Measurements from ENCODE around the gene ADAMTSL2. TPM values are rescaled to one million over a fixed set of nuclear protein-coding genes. Genes with fewer than 3 reads are reported as not detected.

The ADAMTSL2 gene
- total RNA-seq, 2 experiments from 2014 or later = 0.11 to 0.25 TPM

DNA sequence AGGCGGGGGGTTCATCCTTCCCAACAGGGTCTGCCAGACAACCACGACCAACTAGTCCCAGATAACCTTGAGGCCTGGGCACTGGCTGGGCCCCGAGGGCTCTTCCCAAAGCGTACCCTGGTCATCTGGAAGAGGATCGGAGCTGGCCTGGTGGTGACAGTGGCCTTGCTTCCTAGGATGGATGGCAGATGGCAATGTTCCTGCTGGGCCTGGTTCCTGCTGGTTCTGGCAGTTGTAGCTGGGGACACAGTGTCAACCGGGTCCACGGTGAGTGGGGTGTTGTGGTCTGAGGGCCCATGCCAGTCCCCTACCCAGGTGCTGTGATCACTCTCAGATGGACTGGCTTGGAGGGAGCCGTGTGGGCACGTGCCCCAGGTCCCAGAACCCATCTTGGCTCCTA is 2.0 kb downstream of the ADAMTSL2 start:
- intact Hi-C loops (cut with micrococcal nuclease) = loop anchor here (10.0 kb wide), 1 partner anchor 188 kb away; no protein-coding TSS in a partner anchor
- TF ChIP-seq, protein P1, sequence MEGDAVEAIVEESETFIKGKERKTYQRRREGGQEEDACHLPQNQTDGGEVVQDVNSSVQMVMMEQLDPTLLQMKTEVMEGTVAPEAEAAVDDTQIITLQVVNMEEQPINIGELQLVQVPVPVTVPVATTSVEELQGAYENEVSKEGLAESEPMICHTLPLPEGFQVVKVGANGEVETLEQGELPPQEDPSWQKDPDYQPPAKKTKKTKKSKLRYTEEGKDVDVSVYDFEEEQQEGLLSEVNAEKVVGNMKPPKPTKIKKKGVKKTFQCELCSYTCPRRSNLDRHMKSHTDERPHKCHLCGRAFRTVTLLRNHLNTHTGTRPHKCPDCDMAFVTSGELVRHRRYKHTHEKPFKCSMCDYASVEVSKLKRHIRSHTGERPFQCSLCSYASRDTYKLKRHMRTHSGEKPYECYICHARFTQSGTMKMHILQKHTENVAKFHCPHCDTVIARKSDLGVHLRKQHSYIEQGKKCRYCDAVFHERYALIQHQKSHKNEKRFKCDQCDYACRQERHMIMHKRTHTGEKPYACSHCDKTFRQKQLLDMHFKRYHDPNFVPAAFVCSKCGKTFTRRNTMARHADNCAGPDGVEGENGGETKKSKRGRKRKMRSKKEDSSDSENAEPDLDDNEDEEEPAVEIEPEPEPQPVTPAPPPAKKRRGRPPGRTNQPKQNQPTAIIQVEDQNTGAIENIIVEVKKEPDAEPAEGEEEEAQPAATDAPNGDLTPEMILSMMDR (IDR thresholded peaks at IDR 0.05) = no peak
- no peak overlapping the region for H3K27ac Mint-ChIP-seq
- no peaks in the 10 kb centered on the region for H3K36me3 Mint-ChIP-seq (ENCODE audit: low read depth)
- no peaks in the 10 kb centered on the region for H3K9me3 Mint-ChIP-seq
- ChIA-PET POLR2A (interaction anchor here (0.7 to 1.3 kb wide), 2 partner anchors 16 to 30 kb away, joined by 3 read pairs; no protein-coding TSS in a partner anchor), CTCF (no interaction called here)
- peaks cover 14% of the 10 kb centered on the region for H3K4me1 Mint-ChIP-seq (ENCODE audit: low read depth)
- H3K4me3 Mint-ChIP-seq = no peak overlapping the region
- DNase-seq = no peak
- no peak for ATAC-seq
- peaks cover 10% of the 10 kb centered on the region for H3K27me3 Mint-ChIP-seq

DNA sequence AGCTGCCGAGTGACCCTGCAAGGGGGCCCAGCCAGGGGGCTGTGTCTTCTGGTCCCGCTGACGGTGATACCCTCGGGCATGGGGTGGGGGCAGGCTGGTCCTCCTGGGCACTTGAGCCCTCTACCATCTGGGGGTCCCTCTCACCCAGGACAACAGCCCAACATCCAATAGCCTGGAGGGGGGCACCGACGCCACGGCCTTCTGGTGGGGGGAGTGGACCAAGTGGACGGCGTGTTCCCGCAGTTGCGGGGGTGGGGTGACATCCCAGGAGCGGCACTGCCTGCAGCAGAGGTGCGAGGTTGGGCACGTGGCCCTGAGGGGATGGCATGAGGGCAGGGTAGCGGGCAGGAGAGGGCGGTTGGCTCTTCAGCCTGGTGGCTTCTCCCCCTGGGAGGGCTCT is 2.8 kb downstream of the ADAMTSL2 start:
- CTCF ChIA-PET = no interaction called here
- DNase-seq = no peak
- intact Hi-C loops (cut with micrococcal nuclease) = loop anchor here (10.0 kb wide), 1 partner anchor 188 kb away; no protein-coding TSS in a partner anchor
- Mint-ChIP-seq H3K27ac (no peak overlapping the region), H3K4me1 (ENCODE audit: low read depth) (peaks cover 14% of the 10 kb centered on the region), H3K27me3 (peaks cover 10% of the 10 kb centered on the region), H3K36me3 (ENCODE audit: low read depth) (no peaks in the 10 kb centered on the region), H3K9me3 (no peaks in the 10 kb centered on the region), H3K4me3 (no peak overlapping the region)
- POLR2A ChIA-PET = interaction anchor here (1.3 kb wide), 1 partner anchor 17 kb away, joined by 3 read pairs; no protein-coding TSS in a partner anchor
- TF ChIP-seq, protein P1 (IDR thresholded peaks at IDR 0.05) = no peak
- ATAC-seq = no peak

DNA sequence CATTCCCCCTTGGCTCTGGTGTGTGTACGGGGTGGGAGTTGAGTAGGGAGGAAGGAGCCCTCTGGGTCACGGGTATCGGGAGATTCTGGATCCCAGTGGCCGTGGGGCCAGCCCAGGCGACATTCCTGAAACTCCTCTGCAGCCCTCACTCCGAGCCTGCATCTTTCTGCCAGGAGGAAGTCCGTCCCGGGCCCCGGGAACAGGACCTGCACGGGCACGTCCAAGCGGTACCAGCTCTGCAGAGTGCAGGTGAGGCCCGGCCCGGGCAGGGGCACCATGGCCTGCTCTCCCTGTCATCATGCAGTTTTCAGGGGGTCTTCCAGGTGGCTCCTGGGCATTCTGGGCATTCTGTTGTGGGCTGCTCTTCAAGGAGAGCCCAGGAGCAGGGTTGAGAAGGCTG is 3.7 kb downstream of the ADAMTSL2 start:
- H3K4me1 Mint-ChIP-seq (ENCODE audit: low read depth) = peaks cover 9% of the 10 kb centered on the region
- peaks cover 10% of the 10 kb centered on the region for H3K27me3 Mint-ChIP-seq
- no peak overlapping the region for H3K27ac Mint-ChIP-seq
- intact Hi-C loops (cut with micrococcal nuclease) = loop anchor here (10.0 kb wide), 1 partner anchor 187 kb away; no protein-coding TSS in a partner anchor
- DNase-seq (no peak), ATAC-seq (no peak)
- CTCF ChIA-PET = no interaction called here
- no peaks in the 10 kb centered on the region for H3K9me3 Mint-ChIP-seq
- H3K4me3 Mint-ChIP-seq = no peak overlapping the region
- TF ChIP-seq, protein P1 (IDR thresholded peaks at IDR 0.05) = no peak
- no peaks in the 10 kb centered on the region for H3K36me3 Mint-ChIP-seq (ENCODE audit: low read depth)
- POLR2A ChIA-PET = no interaction called here

DNA sequence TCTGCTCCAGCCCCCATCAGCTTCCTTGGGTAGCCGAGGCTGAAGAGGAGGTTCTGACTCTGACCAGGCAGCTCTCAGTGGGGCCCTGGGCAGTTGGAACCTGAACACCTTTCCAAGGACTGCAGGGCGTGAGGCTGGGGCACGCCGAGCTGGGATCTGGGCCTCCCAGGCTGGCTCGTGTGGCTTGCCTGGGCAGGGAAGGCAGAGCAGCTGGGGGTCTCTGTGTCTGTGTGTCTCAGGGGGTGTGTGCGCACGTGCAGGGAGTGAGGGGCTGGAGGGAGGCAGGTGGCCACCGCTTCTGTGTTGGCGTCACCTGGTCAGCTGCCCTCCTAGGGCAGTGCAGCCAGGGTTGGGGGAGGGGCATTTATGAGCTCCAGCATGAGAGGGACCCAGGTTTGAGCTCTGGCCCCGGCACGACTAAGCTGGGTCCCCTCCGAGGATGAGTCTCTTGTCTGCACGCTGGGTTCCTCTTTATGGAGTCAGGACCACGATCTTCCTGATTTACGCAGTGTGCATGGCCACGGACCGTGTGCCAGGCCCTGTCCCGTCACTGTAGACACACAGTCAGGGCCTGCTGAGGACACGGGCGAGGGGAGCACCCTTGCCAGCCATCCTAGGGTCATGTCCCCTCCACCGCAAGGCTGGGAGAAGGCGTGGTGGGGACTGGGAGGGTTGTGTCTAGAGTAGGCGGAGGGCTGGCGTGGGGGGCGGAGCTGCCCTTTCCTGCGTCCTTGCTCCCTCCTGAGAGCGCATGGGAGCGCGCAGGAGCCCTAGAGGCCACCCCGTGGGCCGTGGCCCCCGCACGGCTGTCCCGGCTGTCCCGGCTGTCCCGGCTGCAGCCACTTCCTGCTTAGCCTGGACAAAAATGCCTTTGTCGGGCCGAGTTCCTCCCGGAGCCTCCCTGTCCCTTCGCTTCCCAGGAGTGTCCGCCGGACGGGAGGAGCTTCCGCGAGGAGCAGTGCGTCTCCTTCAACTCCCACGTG is 4.6 kb downstream of the ADAMTSL2 start:
- POLR2A ChIA-PET = no interaction called here
- Mint-ChIP-seq H3K4me1 (ENCODE audit: low read depth) (peaks cover 2% of the 10 kb centered on the region), H3K27me3 (peaks cover 6% of the 10 kb centered on the region), H3K27ac (no peak overlapping the region), H3K9me3 (no peaks in the 10 kb centered on the region), H3K4me3 (no peak overlapping the region), H3K36me3 (ENCODE audit: low read depth) (no peaks in the 10 kb centered on the region)
- no peak for ATAC-seq
- intact Hi-C loops (cut with micrococcal nuclease) = loop anchor here (10.0 kb wide), 1 partner anchor 186 kb away; no protein-coding TSS in a partner anchor
- no peak for DNase-seq
- TF ChIP-seq, protein P1 (IDR thresholded peaks at IDR 0.05) = no peak
- CTCF ChIA-PET = interaction anchor here (0.9 kb wide), 1 partner anchor 204 kb away, joined by 3 read pairs; no protein-coding TSS in a partner anchor

Measured in activated CD8-positive, alpha-beta T cell treated with anti-CD3 and anti-CD28 coated beads for 36 hours (primary cell).